Endothelial cell (in vitro differentiated cells): ENCODE measurements around the gene XXYLT1. TPM values are rescaled to one million over a fixed set of nuclear protein-coding genes. Genes with fewer than 3 reads are reported as not detected.

Experiments
- DNase-seq: peaks from one replicate; pipeline ENCODE4 v3.0.0; 2021; ENCODE audit warnings: low spot score
- H3K27ac Mint-ChIP-seq: one replicate; pipeline ENCODE4 v1.8.0; 2021; ENCODE audit warnings: mixed read lengths, inconsistent platforms; ENCODE audit not compliant: unreplicated experiment
- H3K27me3 Mint-ChIP-seq: one replicate; pipeline ENCODE4 v1.8.0; 2021; ENCODE audit warnings: mild to moderate bottlenecking, moderate library complexity, mixed read lengths, inconsistent platforms; ENCODE audit not compliant: unreplicated experiment
- H3K36me3 Mint-ChIP-seq: one replicate; pipeline ENCODE4 v1.8.0; 2021; ENCODE audit warnings: mild to moderate bottlenecking, low read depth, mixed read lengths, inconsistent platforms; ENCODE audit not compliant: unreplicated experiment
- H3K4me1 Mint-ChIP-seq: one replicate; pipeline ENCODE4 v1.8.0; 2021; ENCODE audit warnings: mild to moderate bottlenecking, mixed read lengths, inconsistent platforms; ENCODE audit not compliant: unreplicated experiment
- H3K4me3 Mint-ChIP-seq: one replicate; pipeline ENCODE4 v1.8.0; 2021; ENCODE audit warnings: mild to moderate bottlenecking, mixed read lengths, inconsistent platforms; ENCODE audit not compliant: unreplicated experiment
- H3K9me3 Mint-ChIP-seq: one replicate; pipeline ENCODE4 v1.8.0; 2021; ENCODE audit warnings: mixed read lengths, inconsistent platforms; ENCODE audit not compliant: unreplicated experiment
- total RNA-seq: library from RNA; stranded (reverse); fragmentation: NEBNext Ultra II Directional; extraction: Animal tissue kit (Norgen Biotek cat#: 25700); gene quantifications from one replicate; pipeline ENCODE4 v1.2.1, GENCODE V29; 2021; ENCODE audit not compliant: unreplicated experiment
- TF ChIP-seq, protein P1 (sequence below): fragments of 200-600 bp; sonication (generic); IDR thresholded peaks from one replicate; pipeline ENCODE4 v1.5.0; 2021; ENCODE audit warnings: antibody characterized with exemption; ENCODE audit not compliant: unreplicated experiment

The XXYLT1 gene
- total RNA-seq, 1 donor from 2014 or later = 25.0 TPM

DNA sequence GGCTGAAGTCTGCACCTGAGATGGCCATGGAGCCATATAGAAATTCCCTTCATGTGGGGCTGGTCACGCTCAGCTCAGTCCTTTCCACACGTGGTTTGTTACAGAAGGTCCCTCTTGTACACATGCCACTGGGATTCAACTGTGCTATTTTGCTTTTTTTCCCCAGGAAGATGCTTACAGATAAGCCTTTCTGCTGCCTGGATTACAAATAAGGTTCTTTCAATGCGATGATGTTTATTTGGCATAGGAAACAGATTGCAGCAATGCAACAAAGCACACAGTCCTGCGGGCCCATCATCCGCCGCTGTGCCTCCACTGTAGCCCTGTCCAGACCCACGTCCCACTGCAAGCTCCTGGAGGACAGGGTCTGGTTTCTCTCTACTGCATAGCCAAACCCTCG lies 124.8 kb downstream of the XXYLT1 start:
- Mint-ChIP-seq H3K27me3 (peaks cover 9% of the 10 kb centered on the region), H3K9me3 (no peaks in the 10 kb centered on the region), H3K36me3 (peaks cover 15% of the 10 kb centered on the region), H3K27ac (no peak overlapping the region), H3K4me3 (no peak overlapping the region), H3K4me1 (peaks cover 44% of the 10 kb centered on the region)
- TF ChIP-seq, protein P1, sequence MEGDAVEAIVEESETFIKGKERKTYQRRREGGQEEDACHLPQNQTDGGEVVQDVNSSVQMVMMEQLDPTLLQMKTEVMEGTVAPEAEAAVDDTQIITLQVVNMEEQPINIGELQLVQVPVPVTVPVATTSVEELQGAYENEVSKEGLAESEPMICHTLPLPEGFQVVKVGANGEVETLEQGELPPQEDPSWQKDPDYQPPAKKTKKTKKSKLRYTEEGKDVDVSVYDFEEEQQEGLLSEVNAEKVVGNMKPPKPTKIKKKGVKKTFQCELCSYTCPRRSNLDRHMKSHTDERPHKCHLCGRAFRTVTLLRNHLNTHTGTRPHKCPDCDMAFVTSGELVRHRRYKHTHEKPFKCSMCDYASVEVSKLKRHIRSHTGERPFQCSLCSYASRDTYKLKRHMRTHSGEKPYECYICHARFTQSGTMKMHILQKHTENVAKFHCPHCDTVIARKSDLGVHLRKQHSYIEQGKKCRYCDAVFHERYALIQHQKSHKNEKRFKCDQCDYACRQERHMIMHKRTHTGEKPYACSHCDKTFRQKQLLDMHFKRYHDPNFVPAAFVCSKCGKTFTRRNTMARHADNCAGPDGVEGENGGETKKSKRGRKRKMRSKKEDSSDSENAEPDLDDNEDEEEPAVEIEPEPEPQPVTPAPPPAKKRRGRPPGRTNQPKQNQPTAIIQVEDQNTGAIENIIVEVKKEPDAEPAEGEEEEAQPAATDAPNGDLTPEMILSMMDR = no peak
- DNase-seq = no peak

DNA sequence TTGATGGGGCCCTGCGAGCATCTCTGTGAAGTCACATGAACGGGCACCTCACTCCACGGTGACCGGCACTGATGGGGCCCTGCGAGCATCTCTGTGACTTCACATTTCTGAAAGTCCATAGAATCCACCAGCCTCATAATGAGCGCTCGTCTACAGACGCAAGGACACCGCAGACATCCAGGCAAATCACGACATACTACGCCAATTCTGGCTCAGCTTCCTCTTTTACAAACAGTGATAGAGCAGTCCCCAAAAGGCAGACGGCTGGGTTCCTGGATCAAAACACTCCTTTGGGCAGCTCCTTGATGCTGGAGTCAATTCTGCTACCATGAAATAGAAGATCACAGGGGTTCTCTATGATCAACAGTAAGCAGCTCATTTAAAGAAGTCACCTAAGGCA lies 125.4 kb downstream of the XXYLT1 start:
- H3K4me1 Mint-ChIP-seq = peaks cover 38% of the 10 kb centered on the region
- H3K27ac Mint-ChIP-seq = no peak overlapping the region
- no peaks in the 10 kb centered on the region for H3K9me3 Mint-ChIP-seq
- peaks cover 18% of the 10 kb centered on the region for H3K36me3 Mint-ChIP-seq
- no peak for DNase-seq
- H3K27me3 Mint-ChIP-seq = peaks cover 8% of the 10 kb centered on the region
- H3K4me3 Mint-ChIP-seq = no peak overlapping the region
- TF ChIP-seq, protein P1 = no peak

DNA sequence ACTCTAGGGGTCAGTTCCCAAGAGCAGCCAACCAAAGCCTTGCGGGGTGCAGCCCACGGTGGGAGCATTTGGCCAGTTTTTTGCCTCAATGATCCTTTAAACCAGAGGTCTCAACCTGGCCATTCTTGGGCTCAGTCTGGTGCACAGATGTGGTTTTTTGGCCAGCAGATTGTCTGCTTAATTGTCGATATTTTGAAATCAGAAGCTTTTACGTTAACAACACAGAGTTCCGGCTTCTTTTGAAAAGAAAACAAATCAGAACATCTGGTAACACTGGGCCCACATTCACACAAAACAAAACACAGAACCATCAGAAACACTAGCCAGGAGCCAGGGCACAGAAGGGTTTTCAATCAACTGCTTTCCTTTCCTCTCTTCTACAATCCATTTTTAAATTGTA lies 127.7 kb downstream of the XXYLT1 start:
- no peak overlapping the region for H3K27ac Mint-ChIP-seq
- no peaks in the 10 kb centered on the region for H3K9me3 Mint-ChIP-seq
- TF ChIP-seq, protein P1 = no peak
- DNase-seq = no peak
- H3K4me1 Mint-ChIP-seq = peaks cover 15% of the 10 kb centered on the region
- no peak overlapping the region for H3K4me3 Mint-ChIP-seq
- peaks cover 22% of the 10 kb centered on the region for H3K36me3 Mint-ChIP-seq
- H3K27me3 Mint-ChIP-seq = peaks cover 5% of the 10 kb centered on the region

DNA sequence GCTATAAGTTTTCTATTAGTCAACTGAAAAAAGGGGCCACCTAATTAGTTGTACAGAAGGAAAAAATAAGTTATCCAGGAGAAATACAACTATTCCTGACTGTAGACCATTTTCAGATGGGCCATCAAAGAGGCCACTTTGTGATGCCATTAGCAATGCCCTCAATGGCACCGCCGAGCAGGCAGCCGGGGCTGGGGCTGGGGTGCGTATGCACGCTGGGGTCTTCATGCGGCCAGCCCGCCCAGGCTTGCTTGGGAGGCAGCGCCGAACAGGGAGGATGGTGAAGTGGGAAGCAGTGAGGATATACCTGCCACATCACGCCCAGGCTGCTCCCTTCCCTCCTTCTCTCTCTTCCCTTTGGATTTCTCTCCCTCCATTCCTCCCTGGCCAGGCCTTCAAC lies 128.4 kb downstream of the XXYLT1 start:
- Mint-ChIP-seq H3K27ac (no peak overlapping the region), H3K4me3 (no peak overlapping the region), H3K27me3 (peaks cover 4% of the 10 kb centered on the region), H3K4me1 (peaks cover 8% of the 10 kb centered on the region), H3K36me3 (peaks cover 22% of the 10 kb centered on the region), H3K9me3 (no peaks in the 10 kb centered on the region)
- DNase-seq = no peak
- TF ChIP-seq, protein P1 = no peak

DNA sequence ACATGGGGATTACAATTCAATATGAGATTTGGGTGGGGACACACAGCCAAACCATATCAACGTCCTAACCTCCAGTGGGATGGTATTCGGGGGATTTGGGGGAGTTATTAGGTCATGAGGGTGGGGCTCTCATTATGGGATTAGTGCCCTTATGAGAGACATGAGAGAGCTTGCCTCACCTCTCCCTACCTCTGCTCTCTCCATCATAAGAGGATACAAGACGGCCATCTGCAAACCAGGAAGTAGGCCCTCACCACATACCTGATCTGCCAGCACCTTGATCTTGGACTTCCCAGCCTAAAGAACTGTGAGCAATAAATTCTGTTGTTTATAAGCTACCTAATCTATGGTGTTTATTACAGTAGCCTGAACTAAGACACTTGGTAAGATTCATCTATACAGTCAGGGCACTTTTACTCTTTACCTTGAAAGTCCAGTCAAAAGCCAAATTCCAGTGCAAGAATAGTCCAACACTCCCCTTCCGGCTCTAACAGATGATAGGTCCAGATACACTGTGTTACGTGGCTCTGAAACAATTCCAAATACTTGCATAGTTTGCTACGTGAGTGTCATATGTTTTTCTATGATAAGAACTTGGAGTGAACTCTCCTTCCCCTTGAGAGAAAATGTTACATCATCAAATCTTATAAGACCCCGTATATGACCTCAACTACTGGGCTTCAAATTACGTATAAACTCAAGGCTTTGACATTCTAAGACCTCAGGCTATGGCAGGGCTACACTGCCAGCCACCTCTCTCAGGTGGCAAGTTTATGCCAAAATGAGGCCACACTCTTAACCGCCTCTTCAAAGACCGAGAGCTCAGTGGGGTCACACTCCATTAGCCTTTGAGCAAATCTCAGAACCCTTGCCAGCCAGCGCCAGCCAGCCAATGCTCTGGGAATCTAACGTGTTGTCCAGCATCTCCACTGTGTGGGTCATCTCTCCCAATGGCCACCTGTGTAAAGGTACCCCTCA lies 129.9 kb downstream of the XXYLT1 start:
- H3K4me3 Mint-ChIP-seq = no peak overlapping the region
- H3K9me3 Mint-ChIP-seq = no peaks in the 10 kb centered on the region
- H3K4me1 Mint-ChIP-seq = peaks cover 3% of the 10 kb centered on the region
- H3K27ac Mint-ChIP-seq = no peak overlapping the region
- TF ChIP-seq, protein P1 = no peak
- DNase-seq = no peak
- H3K27me3 Mint-ChIP-seq = peaks cover 4% of the 10 kb centered on the region
- peaks cover 22% of the 10 kb centered on the region for H3K36me3 Mint-ChIP-seq
